Head of caudate nucleus (tissue), 42 donors: ENCODE data around the gene FGF10.

ENCODE experiments used
- DNase-seq, 42 donors: peaks; one replicate each; pipeline versions ENCODE4 v3.0.0 to v3.0.0-alpha.2; 2020 to 2021; ENCODE audit warnings: mixed read lengths in 7 of 42
- intact Hi-C: fragments of 100-400 bp; cut with DNase I; formaldehyde crosslinking; loops from one replicate; pipeline ENCODE4 v1.15.0; 2022

FGF10 gene

DNA sequence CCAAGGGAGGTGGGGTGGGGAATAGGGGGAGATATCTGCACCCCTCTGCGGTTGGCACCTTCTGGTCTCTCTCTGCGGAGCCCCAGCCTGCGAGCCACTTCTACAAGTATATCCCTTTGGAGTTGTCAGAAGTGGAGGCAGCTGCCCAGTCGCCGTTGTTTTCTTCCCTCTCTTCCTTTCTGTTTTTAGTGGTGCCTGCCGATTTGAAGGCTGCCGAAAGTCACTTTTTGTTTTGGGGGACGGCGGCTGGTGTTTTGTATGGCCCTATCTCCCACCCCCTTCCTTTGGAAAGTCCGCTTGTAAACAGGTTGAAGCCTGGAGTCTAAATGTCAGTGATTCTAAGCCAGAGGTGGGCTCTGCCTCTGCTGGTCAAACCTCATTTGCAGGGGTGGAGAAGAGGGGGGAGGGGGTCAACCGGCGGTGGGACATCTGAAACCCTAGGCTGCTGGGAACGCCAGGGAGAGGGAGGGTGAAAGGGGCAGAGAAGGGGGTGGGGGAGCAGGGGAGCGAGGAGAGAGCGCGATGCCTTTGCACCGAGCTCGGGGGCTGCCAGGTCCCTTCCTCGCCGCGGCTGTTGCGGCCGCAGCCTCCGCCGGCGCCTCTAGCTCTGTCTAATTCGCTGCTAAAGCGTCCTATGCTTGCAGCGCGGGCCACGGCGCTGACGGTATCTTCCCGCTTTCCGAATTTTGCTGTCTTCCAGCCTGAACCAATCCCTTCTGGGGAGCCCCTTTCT lies at the start of gene FGF10:
TSS of gene FGF10 (minus strand) at position 331 of the 733 bp plus-strand sequence. CDS start 738 bp downstream, outside the sequence.
- intact Hi-C loops = no loop called here
- peak in 19 of 42 donors; percentile 2 to 47 (median 10) for DNase-seq

DNA sequence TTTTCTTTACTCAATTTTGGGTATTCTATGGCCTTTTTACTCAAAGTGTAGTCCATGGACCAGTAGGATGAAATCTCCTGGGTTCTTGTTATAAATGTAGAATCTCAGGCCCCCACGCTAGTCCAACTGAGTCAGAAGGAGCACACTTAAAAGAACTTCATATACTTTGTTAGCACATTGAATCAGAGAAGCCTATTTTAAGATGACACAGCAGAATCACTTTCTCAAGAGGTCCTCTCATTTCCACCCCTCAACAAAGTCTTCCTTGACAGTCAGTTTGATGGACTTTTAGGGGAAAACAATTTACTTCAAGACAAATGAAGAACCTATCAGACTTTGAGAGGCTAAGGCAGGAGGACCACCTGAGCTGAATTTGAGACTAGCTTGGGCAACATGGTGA lies 37.7 kb upstream of the FGF10 start:
- DNase-seq = no peak
- intact Hi-C loops = no loop called here

DNA sequence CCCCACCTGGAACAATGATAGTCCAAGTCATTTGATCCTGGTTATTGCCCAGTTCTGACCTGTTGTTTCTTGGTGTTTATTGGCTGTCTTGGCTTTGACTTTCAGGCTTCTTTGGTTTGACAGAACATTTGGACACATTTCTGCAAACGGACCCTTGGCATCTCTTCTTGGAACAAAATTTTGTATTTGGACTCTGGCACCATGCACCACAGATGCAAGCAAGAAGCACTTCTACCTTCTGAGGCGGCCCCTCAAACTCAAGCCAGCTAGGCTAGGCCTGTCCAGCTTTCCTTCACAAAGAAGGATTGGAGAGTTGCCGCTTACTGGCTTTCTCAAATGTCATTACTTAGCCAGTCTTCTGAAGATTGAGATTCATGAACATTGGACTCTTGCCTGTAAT lies 23.1 kb upstream of the FGF10 start:
- intact Hi-C loops = no loop called here
- DNase-seq = peak in 2 of 42 donors; percentile 1 to 2

DNA sequence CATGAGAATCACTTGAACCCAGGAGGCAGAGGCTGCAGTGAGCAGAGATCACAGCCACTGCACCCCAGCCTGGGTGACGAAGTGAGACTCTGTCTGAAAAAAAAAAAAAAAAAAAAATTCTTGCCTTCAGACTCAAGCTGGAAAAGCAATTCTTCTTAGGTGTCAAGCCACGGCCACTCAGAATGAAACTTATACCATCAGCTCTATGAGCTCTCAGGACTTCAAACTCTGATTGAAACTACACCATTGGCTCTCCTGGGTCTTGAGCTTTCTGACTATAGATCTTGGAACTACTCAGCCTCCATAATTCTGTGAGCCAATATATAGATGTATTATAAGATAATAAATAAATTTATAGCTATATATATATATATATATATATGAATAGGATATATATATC lies 12.9 kb upstream of the FGF10 start:
- intact Hi-C loops = no loop called here
- DNase-seq = no peak

DNA sequence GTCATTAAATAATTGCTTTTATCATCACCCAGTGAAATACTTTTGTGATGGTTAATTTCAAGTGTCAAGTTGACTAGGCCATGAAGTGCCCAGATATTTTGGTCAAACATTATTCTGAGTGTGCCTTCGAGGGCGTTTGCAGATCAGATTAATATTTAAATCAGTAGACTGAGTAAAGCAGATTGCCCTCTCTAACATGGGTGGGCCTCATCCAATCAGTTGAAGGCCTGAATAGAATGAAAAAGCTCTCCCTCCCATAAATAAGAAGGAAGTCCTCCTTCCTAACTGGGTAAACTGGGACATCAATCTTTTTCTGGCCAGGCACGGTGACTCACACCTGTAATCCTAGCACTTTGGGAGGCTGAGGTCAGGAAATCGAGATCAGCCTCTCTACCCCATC lies 12.4 kb upstream of the FGF10 start:
- intact Hi-C loops = no loop called here
- DNase-seq = no peak

DNA sequence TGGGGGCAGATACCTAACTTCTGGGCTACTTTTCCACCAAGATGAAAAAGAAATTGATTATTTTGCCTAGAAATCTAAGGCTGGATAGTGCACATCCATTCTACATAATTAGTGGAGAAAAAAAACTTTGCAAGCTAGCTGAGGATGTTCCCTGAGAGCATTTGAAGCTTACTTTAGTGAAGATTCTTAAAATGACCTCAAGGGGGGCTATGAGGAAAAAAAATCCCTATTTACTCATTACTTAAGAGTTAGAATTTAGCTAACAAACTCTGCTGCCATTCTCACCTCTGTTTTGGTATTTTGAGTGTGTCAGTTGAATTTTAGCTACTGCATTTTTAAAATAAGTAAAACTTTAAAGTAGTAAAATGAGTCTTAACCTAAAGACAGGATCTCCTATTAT lies 9.2 kb upstream of the FGF10 start:
- DNase-seq = no peak
- intact Hi-C loops = no loop called here

DNA sequence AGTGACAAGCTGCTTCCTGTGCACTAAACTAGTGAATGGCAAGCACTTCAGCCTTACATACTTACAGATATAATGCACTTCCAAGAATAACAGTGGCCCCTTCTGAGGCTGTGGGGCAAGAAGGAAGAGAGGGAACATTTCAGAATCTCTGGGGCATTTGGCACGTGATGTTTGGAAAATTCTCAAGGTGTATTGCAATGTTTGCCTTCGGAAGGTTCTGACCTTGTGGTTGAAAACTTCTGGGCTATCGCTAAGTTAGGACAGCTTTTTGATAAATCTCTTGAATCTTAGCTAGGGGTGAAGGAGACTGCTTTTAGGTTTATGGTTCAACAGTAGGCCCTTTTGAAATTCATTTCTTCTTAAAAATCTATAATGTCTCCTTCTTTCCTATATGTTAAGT lies 7.1 kb upstream of the FGF10 start:
- no peak for DNase-seq
- intact Hi-C loops = no loop called here

DNA sequence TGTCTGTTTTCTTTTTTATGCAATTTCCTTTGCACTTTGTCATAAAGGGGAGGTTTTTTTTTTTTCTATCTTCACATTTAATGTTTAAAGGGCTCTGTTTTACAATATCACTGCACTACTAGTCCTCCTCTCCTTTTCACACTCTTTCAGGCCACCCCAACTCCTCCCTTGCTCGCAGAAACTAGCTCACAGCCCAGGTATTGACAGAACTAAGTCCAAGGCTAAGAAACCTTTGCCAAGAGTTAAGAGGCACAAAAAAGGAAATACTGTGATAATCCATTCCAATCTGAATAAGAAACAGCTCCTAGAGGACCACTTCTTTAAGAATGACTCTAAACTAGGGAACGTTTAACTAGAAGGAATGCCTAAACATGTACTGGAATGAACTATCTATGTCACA lies 1.1 kb upstream of the FGF10 start:
- no peak for DNase-seq
- intact Hi-C loops = no loop called here

DNA sequence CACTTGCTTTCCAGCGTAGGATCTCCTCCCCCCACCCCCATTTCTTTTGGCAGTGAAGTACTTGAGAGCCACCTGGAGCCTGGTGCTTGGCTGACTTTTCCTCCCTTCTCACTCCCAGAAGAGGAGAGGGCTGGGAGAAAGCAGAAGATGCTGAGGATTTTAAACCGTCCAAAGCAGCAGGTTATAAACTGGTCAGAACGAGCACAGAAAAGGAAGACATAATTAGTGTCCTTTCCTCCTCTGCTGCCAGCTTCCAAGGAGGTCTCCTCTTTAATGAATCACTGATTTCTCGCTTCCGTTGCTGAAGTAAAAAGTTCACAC lies 563 bp upstream of the FGF10 start:
- DNase-seq = no peak
- intact Hi-C loops = no loop called here

DNA sequence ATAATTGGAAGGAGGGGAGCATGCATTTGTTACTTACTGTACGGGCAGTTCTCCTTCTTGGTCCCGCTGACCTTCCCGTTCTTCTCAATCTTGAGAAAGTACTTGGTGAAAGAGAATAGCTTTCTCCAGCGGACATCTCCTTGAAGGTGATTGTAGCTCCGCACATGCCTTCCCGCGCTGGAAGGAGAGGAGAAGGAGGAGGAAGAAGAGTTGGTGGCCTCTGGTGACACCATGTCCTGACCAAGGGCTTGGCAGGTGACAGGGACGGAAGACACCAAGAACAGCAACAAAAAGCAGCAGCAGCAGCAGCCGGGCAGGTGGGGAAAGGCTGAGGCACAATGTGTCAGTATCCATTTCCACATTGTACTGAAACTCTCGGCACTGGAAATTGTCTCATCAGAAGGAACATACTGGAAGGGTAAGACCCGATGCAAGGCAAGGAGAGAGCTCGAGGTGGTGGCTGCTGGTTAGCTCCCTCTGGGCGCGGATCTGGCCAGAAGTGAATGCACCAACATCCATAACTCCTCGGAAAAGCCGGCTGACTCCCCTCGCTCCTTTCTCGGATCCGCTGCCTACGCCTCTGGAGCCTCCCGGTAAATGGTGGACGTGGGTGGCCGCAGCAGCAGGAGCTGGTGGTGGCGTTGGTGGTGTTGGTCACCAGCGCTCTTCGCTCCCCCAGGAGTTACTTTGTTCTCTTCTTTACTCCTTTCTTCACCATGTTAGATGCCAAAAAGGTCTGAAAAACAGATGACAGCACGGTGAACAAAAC lies 715 bp downstream of the FGF10 start:
- intact Hi-C loops = no loop called here
- DNase-seq = peak in 13 of 42 donors; percentile 3 to 41 (median 8)

DNA sequence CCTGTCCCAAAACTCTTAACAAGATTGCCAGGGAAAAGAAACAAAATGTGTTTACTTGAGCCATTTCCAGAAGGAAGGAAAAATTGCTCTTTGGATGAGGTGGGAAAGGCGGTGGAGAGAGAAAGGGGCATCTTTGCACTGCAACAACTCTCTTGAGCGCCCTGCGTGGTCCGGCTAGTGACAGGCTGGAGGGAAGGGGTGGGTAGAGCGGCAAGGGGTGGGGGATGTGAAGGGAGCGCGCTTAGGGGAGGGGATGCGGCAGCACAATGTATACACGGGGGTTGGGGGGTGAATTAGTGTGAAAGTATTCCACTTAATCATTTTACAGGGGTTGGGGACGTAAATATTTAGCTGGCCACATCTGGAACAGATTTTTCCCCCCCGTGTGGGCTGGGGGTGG lies 1.3 kb downstream of the FGF10 start:
- no peak for DNase-seq

DNA sequence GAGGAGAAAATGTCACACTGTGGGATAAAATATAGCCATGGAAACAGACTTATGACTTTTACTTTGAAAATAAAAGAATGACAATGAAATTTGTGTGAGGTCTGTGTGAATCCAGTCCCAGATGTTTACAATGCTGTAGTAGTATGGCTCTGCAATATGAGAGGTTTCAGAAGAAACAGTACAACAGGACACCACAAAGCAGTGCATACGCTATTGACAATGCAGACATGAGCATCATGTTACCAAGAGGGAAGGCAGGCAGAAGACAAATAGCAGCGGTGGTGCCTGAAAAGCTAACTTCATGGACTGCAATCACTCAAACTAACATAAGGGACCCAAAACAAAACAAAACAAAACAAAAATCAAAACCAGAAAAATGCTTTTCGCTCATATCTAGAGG lies 1.8 kb downstream of the FGF10 start:
- no peak for DNase-seq
- intact Hi-C loops = no loop called here

More for the DNA sequence above, 1.3 kb downstream of the FGF10 start:
- intact Hi-C loops = no loop called here

DNA sequence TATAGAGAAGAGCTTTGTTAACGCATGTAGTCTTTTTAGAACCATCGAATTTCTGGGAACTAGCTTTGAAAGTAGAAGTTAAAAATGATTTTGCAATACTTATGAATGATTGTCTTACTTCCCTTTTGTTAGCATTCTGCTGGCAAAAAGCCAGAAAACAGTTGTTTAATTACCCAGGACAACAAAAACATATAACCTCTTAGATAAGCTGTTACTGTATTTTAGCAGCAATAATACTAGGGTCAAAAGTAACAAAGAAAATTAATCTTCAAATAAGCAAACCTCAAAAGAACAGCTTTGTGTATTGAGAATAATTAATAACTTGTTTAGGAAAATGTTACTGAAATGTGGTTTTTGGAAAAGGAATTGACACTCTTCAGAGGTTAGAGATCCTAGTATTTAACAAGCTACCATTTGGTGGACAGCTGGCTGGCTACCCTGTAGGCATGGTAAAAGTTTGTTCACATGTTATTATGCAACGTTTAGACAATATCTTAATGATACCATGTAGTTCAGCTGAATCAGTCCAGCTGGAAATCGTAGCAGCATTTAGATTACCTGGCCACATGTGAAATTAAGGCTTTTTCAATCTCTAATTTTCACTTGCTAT lies 3.8 kb downstream of the FGF10 start:
- intact Hi-C loops = no loop called here

DNA sequence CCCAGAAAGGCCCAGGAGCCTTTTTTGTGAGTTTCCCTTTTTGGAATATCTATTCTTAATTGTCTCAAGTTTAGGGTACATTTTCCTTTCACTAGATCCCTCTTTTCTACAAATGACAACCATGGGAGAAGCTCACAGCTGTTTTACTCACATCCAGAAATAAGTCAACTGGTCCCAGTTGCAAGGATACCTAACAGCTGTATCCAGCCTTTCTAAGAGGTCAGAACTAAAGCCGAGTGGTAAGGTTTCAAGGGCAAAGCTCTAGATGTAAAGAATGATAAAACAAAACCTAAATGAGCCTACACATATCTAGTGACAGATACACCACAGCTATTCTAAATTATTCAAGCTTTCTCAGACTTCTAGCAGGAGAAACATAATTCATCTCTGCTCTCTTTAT lies 4.4 kb downstream of the FGF10 start:
- intact Hi-C loops = no loop called here

More for the DNA sequence above, 3.8 kb downstream of the FGF10 start:
- no peak for DNase-seq

DNA sequence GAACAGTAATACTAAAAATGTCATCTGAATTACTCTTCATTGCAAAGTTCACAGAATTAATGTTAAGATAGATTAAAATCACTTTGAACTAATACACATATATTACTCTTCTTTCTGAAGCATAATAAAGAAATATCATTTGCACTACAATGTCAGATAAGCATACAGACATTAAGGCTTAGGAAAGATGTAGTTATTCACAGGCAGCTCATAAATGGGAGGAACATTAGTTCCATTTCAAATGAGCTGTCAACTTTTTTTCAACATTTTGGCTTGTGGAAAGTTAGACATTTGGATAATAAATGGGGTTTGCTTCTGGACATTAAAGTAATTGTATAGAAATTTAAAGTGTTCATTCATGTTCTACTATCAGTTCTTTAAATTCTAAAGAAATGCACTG lies 6.3 kb downstream of the FGF10 start:
- no peak for DNase-seq
- intact Hi-C loops = no loop called here

More for the DNA sequence above, 4.4 kb downstream of the FGF10 start:
- DNase-seq = no peak

DNA sequence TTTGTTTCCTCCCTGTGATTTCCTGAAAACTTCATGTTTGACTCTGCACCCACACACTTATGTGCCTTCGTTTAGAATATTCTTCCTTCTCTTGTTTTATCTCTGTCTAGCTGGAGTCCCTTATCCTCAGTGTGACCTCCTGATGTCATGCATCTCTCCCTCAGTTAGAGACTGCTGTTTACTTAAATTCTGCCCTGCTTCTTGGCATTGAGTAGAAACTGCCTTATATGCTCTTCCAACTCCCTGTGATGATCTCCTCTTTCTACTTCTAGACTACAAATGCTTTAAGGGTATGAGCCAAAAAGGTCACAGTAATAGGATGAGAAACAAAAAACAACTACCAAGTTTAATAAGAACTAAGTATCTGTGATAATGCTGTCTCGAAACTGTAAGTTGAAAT lies 12.2 kb downstream of the FGF10 start:
- intact Hi-C loops = no loop called here
- DNase-seq = no peak

DNA sequence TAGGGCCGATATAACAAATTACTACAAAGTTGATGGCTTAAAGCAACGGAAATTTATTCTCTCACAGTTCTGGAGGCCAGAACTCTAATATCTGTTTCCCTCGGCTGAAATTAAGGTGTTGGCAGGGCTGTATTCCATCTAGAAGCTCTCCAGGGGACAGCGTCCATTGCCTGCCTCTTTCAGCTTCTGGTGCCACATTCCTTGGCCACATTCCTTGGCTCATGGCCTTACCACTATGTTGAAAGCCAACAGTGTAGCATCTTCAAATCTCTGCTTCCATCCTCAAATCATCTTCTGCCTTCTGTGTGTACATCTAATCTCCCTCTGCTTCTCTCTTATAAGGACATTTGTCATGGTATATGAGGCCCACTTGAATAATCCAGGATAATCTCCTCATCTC lies 17.2 kb downstream of the FGF10 start:
- intact Hi-C loops = no loop called here

DNA sequence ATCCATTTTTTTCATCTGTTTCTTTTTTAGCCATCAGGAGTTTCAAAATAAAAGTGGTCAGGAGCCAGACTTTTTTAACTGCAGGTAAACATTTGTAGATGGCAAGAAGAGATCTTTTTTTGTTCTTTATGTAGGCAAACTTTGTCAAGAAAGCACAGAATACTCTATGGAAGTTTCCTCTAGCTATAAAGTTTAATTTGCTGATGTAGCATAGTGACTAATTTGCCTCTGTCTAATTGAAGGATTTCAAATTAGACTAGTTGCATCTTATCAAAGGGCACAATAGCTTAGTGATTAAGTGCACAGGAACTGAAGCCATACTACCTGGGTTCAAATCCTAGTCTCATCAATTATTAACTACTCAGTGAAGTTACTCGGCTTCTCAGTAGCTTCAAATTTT lies 22.0 kb downstream of the FGF10 start:
- DNase-seq = no peak
- intact Hi-C loops = no loop called here

More for the DNA sequence above, 17.2 kb downstream of the FGF10 start:
- DNase-seq = no peak

DNA sequence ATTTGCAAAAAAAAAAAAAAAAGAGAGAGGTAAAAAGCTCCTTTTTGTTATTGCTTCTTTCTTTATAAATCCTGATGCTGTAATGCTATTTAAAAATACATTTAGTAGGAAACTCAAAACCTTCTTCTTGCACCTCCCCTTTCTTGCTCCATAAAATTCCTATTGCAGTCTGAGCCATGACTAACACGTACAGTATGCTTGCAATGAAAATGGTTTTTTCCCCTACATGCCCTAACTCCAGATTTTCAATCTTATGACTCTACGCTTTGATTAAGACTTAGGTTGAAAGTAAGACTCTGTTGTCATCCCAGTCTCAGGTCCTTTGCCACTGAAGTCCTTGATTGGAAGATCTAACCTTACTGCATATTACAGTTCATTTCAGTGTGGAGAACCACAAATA lies 23.9 kb downstream of the FGF10 start:
- DNase-seq = no peak
- intact Hi-C loops = no loop called here

DNA sequence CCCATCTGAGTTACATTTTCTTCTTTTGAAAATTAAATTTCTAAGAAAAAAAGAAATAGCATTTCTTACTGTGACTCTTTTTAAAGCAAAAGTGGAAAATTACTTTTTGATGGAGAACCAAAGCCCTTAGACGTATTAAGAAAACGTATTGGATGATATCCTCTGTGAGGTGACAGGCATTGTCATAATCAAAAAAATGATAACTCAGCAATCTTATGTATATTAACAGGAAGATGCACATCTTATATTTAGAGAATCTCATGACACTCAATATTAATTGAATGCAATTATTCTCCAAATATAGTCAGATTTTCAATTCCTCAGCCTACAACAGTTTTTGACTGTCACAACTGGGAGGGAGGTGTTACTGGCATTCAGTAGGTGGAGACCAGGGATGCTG lies 25.1 kb downstream of the FGF10 start:
- no peak for DNase-seq

More for the DNA sequence above, 25.1 kb downstream of the FGF10 start:
- intact Hi-C loops = no loop called here
